ENCODE results near the gene SHANK3.

Gene SHANK3

GRCh38 chr22:50699756-50700386 is 27.2 kb downstream of the SHANK3 start:
- DNase-seq = no peak

GRCh38 chr22:50700387-50701075 is 27.9 kb downstream of the SHANK3 start:
- DNase-seq = no peak

- DNase-seq = no peak
Measured at GRCh38 chr22:50701076-50701419, 28.4 kb downstream of the SHANK3 start.

GRCh38 chr22:50701428-50702154 is 29.0 kb downstream of the SHANK3 start:
- DNase-seq = no peak

- no peak for DNase-seq
Measured at GRCh38 chr22:50702261-50702671, 29.6 kb downstream of the SHANK3 start.

DNA sequence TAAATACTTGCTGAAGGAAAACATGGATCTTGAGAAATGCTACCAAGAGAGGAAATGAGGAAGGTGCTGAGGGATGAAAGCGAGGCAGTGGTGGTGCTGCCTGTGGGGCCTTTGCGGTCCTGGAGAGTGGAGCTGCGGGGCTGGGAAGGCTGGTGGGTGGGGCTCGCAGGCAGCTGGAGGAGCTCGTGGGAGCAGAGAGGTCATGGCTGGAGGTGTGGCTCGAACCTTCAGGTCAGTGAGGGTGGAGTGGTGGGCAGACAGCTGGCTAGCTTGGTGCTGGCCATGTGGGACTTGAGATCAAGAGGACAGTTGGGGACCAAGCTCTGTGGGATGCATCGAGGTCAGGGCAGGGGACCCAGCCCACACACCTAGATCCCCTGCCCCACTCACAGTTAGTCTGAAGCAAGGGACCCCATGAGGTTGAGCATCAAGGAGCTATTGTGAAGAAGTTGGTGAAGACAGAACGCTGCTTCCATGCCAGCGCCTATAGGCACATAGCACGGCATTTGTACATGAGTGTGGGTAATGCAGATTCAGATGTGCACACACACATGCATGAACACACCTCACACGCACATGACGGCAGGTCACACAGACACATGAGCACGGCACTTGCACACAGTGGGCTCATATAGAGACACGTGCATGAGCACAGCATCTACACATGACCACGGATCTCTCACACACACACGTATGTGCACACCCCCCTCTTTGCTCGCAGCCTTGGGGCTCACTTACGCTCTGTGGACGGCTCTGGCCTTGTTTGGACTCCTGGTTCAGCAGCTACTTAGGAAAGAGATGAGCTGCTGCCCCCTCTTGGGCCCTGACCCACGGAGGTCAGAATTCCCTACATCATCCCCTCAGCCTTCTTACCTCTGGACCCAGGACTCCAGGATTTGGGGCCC is 30.4 kb downstream of the SHANK3 start:
- no peak for DNase-seq

DNA sequence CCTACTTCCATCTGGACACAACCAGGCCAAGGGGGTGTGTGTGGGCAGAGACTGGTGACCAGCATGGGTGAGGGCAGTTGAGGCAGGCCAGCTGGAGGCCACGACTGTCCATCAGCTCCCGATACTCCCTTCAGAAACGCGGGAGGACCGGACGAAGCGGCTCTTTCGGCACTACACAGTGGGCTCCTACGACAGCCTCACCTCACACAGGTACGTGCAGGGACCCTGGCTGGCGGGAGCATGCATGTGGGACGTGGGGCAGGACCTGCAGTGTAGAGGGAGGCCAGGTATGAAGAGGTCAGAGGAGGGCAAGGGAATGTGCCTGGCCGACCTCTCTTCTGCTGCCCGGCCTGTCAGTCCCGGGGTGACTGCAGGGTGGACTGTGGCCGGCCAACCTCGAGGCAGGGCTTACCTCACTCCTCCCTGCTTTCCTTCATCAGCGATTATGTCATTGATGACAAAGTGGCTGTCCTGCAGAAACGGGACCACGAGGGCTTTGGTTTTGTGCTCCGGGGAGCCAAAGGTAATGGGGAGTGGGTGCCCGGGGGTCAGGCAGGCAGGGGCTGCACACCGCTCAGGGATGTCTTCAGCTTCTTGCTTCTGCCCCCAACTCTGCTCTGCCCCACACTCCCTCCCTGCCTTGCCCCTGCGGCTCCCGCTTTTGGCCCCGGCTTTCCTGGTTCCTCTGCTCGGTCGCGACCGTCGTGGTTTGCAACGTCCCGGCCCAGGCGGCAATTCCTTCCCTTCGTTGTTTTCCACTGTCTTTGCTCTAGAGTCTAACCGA is 31.3 kb downstream of the SHANK3 start:
- no peak for DNase-seq

- DNase-seq = no peak
Measured at GRCh38 chr22:50704510-50705218, 32.0 kb downstream of the SHANK3 start.

- no peak for DNase-seq
Measured at GRCh38 chr22:50705219-50705691, 32.6 kb downstream of the SHANK3 start.

GRCh38 chr22:50705851-50706351 is 33.3 kb downstream of the SHANK3 start:
- DNase-seq = no peak

DNA sequence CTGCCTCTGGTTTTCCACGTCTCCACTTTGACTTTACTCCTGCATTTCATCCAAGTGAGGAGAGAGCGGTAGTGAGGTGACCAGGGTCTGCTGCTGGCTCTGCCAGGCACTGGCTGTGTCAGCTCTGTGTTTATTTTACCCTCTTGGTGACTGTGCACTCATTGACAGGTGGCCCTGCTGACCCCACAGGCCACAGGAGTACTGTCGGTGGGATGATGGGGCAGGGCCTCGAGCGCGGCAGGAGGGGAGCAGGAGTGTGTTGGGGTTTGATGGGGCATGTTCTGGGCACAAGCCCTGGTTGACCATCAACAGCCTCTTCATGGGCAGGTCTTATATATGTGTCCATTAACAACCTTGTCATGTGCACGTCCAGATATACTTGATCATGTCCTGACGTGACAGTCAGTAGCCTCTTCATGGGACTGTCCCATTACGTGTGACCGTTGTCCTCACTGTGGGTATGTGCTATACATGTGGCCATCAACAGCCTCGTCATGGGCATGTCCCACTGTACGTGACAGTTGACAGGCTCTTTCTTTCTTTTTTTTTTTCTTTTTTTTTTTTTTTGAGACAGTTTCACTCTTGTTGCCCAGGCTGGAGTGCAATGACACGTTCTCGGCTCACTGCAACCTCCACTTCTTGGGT is 34.0 kb downstream of the SHANK3 start:
- no peak for DNase-seq

DNA sequence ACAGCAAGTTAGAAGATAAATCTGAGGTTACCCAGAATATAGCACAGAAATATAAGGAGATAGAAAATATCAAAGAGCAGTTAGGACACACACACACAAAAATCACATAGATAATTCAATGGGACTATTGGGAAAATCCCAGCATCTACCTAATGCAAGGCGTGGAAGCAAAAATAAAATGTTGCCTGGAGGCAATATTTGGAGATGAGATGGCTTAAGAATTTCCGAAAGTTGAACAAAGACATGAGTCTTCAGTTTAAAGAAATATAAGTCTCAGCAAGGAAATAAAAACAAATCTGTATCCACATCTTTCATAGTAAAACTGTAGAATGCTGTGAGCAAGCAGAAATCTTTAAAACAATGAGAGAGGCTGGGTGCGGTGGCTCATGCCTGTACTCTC is 35.9 kb downstream of the SHANK3 start:
- DNase-seq = no peak

- no peak for DNase-seq
Measured at GRCh38 chr22:50708996-50709395, 36.4 kb downstream of the SHANK3 start.

DNA sequence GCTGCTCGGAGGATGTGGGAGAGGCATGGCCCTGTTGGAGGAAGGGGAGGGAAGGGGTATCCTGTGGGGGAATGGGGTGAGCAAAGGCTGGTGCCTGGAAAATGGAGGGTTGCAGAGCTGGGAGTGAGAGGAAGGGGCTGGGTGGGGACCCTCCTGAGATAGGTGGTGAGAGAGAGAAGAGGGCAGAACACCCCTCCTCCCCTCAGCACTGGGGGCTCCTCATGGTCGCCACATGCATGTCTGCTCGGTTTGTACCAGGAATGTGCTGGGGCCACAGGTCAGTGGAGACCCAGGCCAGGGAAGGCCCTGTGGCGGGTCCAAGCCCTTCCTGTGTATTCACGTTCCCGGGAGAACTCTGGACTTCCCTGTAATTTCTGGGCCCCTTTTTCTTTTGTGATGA is 37.6 kb downstream of the SHANK3 start:
- no peak for DNase-seq

GRCh38 chr22:50710886-50711285 is 38.3 kb downstream of the SHANK3 start:
- DNase-seq = no peak

GRCh38 chr22:50711446-50712340 is 39.1 kb downstream of the SHANK3 start:
- no peak for DNase-seq

- no peak for DNase-seq
Measured at GRCh38 chr22:50712341-50713007, 39.9 kb downstream of the SHANK3 start.

GRCh38 chr22:50713008-50713385 is 40.4 kb downstream of the SHANK3 start:
- DNase-seq = no peak

DNA sequence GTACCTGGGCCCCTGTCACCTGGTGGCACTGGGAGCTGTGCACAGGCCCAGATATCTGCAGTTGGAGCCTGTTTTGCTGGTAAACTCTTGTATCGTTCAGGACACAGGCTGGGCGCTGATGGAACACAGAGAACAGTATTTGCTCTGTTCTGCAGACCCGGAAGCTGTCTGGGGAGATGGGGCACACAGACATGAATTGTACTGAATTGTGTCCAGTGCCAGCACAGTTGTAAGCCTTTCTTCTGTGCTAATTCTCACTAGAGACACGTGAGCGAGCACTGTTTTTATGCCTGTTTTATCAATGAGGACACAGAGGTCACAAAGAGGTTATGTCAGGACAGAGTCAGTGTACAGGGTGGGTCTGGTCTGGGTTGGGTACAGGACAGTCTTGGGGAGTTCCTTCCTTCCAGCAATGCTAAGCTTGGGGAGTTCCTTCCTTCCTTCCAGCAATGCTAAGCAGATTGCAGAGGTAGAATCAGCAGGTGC is 41.0 kb downstream of the SHANK3 start:
- DNase-seq = no peak

All from inflammatory macrophage (primary cell).